ENCODE data around the gene FCRL4. TPM values are rescaled to one million over a fixed set of nuclear protein-coding genes. Genes with fewer than 3 reads are reported as not detected.
A peak's percentile ranks its signal among the peaks of the same experiment; 100 is the strongest.

The FCRL4 gene
- total RNA-seq (2013; cell fraction: nucleolus; rRNA removed), result 0.32 TPM in 1 of 2 replicates, not detected in the other
- 0.17 and 0.33 TPM in 2 replicates for total RNA-seq (2014; rRNA removed)
- 0.14 and 0.31 TPM in 2 replicates for total RNA-seq (2014; rRNA removed; fragmentation: Illumina TruSeq; extraction: Trizol)
- 0.35 and 0.38 TPM in 2 replicates for total RNA-seq (2021)
- 0.31 TPM for polyA plus RNA-seq (2011; ENCODE audit: low read depth)
- polyA plus RNA-seq (2011; rRNA removed), result 0.24 and 0.26 TPM in 2 replicates
- polyA plus RNA-seq (2011; cell fraction: cytosol; rRNA removed), result 0.22 and 0.28 TPM in 2 replicates
- 0.43 and 0.70 TPM in 2 replicates for polyA plus RNA-seq (2011; cell fraction: nucleus; rRNA removed)
- polyA plus RNA-seq (2012), result 0.42 and 0.69 TPM in 2 replicates
- 0.38 and 0.44 TPM in 2 replicates for polyA plus RNA-seq (2014; fragmentation: Illumina TruSeq; extraction: Trizol)
- under 1 TPM; 0.26 to 0.42 TPM for polyA plus RNA-seq (2014; fragmentation: Nextera tagmentation; extraction: Ambion mirVana)
- 0.11 and 0.22 TPM in 2 replicates for polyA plus RNA-seq (2014; rRNA removed)
- polyA plus RNA-seq (2016; fragmentation: Nextera tagmentation; extraction: Ambion mirVana), result under 1 TPM in 1 of 2 experiments, not detected in 1; 0.09 TPM
- polyA minus RNA-seq (2011; rRNA and poly(A)+ RNA removed), result 0.15 and 0.26 TPM in 2 replicates
- not detected in 2 replicates for polyA minus RNA-seq (2011; cell fraction: cytosol; rRNA and poly(A)+ RNA removed)
- 0.12 and 0.29 TPM in 2 replicates for polyA minus RNA-seq (2011; cell fraction: nucleus; rRNA and poly(A)+ RNA removed)
- percentile 29 among the genes with signal in this experiment for Bru-seq, nascent RNA
- percentile 15 among the genes with signal in this experiment for BruChase-seq, experiment 1, labeled RNA remaining after a 6-hour chase
- BruChase-seq, experiment 2, labeled RNA remaining after a 2-hour chase, result percentile 23 among the genes with signal in this experiment
- long read RNA-seq, experiment 1, partial matches to known transcripts, result 0 of 2 reads
- long read RNA-seq, experiment 1, other reads (novel, unspliced or antisense), result 1 of 2 reads
- long read RNA-seq, experiment 2, transcript FCRL4-201 (12 exons, 3,459 nt), result major isoform, 27 of 75 reads
- long read RNA-seq, experiment 2, partial matches to known transcripts, result 7 of 75 reads
- long read RNA-seq, experiment 2, other reads (novel, unspliced or antisense), result 41 of 75 reads

DNA sequence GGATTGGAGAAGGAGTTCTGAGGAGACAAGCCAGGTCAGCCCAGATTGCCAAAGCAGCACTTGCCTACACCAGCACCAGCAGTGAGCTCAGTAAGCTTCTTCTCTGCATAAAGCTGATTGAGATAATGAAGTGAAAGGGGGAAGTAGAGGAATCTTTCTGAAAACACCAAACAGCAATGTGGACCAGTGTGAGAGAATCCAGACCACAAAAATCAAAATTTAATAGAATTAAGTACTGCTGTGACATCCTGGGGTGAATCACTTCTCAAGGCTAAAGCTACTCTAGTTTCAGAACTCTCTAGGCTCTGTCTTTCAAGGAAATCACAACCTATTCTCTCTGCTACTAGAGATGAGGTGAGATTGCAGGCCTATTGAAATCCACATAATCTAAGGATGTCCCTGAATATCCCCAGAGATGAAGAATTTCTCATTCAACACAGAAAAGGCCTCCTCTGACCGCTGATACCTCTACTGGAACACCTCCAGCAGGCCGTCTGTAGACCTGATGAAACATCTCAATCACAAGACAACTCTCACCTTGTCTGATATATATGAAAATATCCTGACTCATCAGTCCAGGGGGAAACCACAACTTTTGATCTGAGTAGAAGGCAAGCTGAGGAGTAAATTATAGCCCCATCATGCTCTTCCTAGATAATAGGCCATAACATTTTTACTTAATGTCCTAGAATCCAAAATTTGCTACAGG, at the start of gene FCRL4:
Gene FCRL4 (minus strand): TSS at position 127 of the 709 bp plus-strand sequence. CDS start 141 bp downstream, outside the sequence.
- RAD21 ChIA-PET (ENCODE audit: unreplicated experiment), result interaction anchor here (0.6 to 0.8 kb wide), 3 partner anchors 18 to 85 kb away, joined by 3 to 5 read pairs (median 3); no protein-coding TSS in a partner anchor
- Histone ChIP-seq H3K36me3 (ENCODE audit: control insufficient read depth in 2 of 2, insufficient read depth in 2 of 2, low read length in 1 of 2) (no peaks in the 10 kb centered on the region), H3K27me3 (replicated peaks in 1 of 2; ENCODE audit: control insufficient read depth in 2 of 2, insufficient read depth in 2 of 2, low read length in 1 of 2) (no peaks in the 10 kb centered on the region), H3K9me3 (replicated peaks; ENCODE audit: control insufficient read depth, insufficient read depth, low read length) (no peaks in the 10 kb centered on the region), H2AFZ (ENCODE audit: control insufficient read depth, low read depth, low read length) (no peak within 1 kb of the TSS), H3K4me3 (no peak within 1 kb of the TSS), H3K27ac (ENCODE audit: control insufficient read depth, insufficient read depth) (no peak within 1 kb of the TSS; the same call in 1 of the 2 replicates), H3K9ac (ENCODE audit: control insufficient read depth, insufficient read depth, low read length) (no peak within 1 kb of the TSS), H3K4me1 (ENCODE audit: control insufficient read depth, insufficient read depth, low read length) (peaks cover 35% of the 10 kb centered on the region), H3K4me2 (ENCODE audit: control insufficient read depth, insufficient read depth) (peak within 1 kb of the TSS; percentile 64), H4K20me1 (ENCODE audit: control insufficient read depth, insufficient read depth) (no peaks in the 10 kb centered on the region), H3K79me2 (ENCODE audit: control insufficient read depth, insufficient read depth, low read length) (no peaks in the 10 kb centered on the region)
- CTCF ChIA-PET, result interaction anchor here (1.2 to 2.4 kb wide), 4 partner anchors 17 to 93 kb away, joined by 3 to 11 read pairs (median 4); no protein-coding TSS in a partner anchor
- POLR2A ChIA-PET, result interaction anchor here (1.2 kb wide), 1 partner anchor 47 kb away, joined by 4 read pairs; no protein-coding TSS in a partner anchor
- 0% methylated on average over 2 of the region's 2 CpGs for WGBS (ENCODE audit: insufficient coverage, insufficient replicate concordance, low lambda C conversion rate, missing lambda C conversion rate)
- no TSS peak for BruUV-seq (replicated peaks)
- in situ Hi-C loops (cut with MboI), result no loop called here
- peak; percentile 66 for DNase-seq (ENCODE audit: low read depth, low spot score)
- intact Hi-C loops (cut with micrococcal nuclease; ENCODE audit: unreplicated experiment), result loop anchor here (2.0 kb wide), 1 partner anchor 55 kb away; no protein-coding TSS in a partner anchor
- peak; percentile 60 for ATAC-seq
- peak; percentile 56 for FAIRE-seq
- SMC1A ChIA-PET (ENCODE audit: uncharacterized antibody, unreplicated experiment), result interaction anchor here (0.6 to 1.2 kb wide), 5 partner anchors 10 to 55 kb away, joined by 3 to 4 read pairs (median 3); no protein-coding TSS in a partner anchor
- TF ChIP-seq, protein P1, sequence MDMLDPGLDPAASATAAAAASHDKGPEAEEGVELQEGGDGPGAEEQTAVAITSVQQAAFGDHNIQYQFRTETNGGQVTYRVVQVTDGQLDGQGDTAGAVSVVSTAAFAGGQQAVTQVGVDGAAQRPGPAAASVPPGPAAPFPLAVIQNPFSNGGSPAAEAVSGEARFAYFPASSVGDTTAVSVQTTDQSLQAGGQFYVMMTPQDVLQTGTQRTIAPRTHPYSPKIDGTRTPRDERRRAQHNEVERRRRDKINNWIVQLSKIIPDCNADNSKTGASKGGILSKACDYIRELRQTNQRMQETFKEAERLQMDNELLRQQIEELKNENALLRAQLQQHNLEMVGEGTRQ (IDR thresholded peaks at IDR 0.05; ENCODE audit: borderline replicate concordance, low read depth, low read length), result no peak
- TF ChIP-seq, protein P2, sequence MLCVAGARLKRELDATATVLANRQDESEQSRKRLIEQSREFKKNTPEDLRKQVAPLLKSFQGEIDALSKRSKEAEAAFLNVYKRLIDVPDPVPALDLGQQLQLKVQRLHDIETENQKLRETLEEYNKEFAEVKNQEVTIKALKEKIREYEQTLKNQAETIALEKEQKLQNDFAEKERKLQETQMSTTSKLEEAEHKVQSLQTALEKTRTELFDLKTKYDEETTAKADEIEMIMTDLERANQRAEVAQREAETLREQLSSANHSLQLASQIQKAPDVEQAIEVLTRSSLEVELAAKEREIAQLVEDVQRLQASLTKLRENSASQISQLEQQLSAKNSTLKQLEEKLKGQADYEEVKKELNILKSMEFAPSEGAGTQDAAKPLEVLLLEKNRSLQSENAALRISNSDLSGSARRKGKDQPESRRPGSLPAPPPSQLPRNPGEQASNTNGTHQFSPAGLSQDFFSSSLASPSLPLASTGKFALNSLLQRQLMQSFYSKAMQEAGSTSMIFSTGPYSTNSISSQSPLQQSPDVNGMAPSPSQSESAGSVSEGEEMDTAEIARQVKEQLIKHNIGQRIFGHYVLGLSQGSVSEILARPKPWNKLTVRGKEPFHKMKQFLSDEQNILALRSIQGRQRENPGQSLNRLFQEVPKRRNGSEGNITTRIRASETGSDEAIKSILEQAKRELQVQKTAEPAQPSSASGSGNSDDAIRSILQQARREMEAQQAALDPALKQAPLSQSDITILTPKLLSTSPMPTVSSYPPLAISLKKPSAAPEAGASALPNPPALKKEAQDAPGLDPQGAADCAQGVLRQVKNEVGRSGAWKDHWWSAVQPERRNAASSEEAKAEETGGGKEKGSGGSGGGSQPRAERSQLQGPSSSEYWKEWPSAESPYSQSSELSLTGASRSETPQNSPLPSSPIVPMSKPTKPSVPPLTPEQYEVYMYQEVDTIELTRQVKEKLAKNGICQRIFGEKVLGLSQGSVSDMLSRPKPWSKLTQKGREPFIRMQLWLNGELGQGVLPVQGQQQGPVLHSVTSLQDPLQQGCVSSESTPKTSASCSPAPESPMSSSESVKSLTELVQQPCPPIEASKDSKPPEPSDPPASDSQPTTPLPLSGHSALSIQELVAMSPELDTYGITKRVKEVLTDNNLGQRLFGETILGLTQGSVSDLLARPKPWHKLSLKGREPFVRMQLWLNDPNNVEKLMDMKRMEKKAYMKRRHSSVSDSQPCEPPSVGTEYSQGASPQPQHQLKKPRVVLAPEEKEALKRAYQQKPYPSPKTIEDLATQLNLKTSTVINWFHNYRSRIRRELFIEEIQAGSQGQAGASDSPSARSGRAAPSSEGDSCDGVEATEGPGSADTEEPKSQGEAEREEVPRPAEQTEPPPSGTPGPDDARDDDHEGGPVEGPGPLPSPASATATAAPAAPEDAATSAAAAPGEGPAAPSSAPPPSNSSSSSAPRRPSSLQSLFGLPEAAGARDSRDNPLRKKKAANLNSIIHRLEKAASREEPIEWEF (IDR thresholded peaks at IDR 0.05; ENCODE audit: insufficient replicate concordance, low read depth, low read length), result no peak
- TF ChIP-seq ZNF217 (IDR thresholded peaks at IDR 0.05) (no peak; the same call in 1 of the 2 replicates), ETV6 (conservative IDR thresholded peaks at IDR 0.05 in 1 of 2, IDR thresholded peaks at IDR 0.05 in 1 of 2; ENCODE audit: borderline replicate concordance in 1 of 2, low read depth in 1 of 2) (peak in 1 of 2 experiments; percentile 10; a peak in 1 of 4 replicates), IRF4 (IDR thresholded peaks at IDR 0.05; ENCODE audit: low read depth, low read length) (0 out of 2 replicates have a peak, but pooled peaks have one; percentile 44), PAX5 (IDR thresholded peaks at IDR 0.05; ENCODE audit: borderline replicate concordance, low read depth, low read length) (peak; percentile 36; the same call in 1 of the 2 replicates), TCF3 (IDR thresholded peaks at IDR 0.05; ENCODE audit: borderline replicate concordance, insufficient read depth, low read depth, low read length) (no peak), FOS (IDR thresholded peaks at IDR 0.05; ENCODE audit: borderline replicate concordance, extremely low read depth, insufficient read length) (no peak), SIN3A (IDR thresholded peaks at IDR 0.05; ENCODE audit: low read depth, low read length) (no peak), ATF7 (IDR thresholded peaks at IDR 0.05; ENCODE audit: low read depth) (0 out of 2 replicates have a peak, but pooled peaks have one; percentile 13), NFIC (IDR thresholded peaks at IDR 0.05; ENCODE audit: low read depth, low read length) (peak; percentile 79), SREBF1 (IDR thresholded peaks at IDR 0.05; ENCODE audit: low read length) (no peak)
